ENCODE data around the gene GRIA3.

DNA sequence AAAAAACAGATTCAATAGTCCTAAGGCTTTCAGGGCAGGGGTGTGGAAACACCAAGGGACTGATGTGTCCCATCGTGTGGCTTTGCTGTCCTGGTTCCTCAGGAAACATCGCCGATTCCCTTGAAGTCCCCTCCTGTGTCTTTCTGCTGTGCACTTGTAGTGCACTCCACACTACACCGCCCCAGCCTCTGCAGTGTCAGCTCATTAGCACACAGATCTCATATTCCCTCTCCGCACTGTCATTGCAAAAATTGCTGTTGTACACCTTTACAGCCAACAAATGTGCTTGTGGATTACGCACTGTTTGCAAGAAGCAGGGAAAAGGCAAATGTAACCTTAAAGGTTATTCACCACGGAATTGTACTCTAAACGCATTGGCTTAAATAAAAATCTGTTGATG lies 5.3 kb downstream of the GRIA3 start:
- TF ChIP-seq, protein P1, sequence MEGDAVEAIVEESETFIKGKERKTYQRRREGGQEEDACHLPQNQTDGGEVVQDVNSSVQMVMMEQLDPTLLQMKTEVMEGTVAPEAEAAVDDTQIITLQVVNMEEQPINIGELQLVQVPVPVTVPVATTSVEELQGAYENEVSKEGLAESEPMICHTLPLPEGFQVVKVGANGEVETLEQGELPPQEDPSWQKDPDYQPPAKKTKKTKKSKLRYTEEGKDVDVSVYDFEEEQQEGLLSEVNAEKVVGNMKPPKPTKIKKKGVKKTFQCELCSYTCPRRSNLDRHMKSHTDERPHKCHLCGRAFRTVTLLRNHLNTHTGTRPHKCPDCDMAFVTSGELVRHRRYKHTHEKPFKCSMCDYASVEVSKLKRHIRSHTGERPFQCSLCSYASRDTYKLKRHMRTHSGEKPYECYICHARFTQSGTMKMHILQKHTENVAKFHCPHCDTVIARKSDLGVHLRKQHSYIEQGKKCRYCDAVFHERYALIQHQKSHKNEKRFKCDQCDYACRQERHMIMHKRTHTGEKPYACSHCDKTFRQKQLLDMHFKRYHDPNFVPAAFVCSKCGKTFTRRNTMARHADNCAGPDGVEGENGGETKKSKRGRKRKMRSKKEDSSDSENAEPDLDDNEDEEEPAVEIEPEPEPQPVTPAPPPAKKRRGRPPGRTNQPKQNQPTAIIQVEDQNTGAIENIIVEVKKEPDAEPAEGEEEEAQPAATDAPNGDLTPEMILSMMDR (IDR thresholded peaks at IDR 0.05): no peak
- no peak for TF ChIP-seq POLR2A (IDR thresholded peaks at IDR 0.05)
- TF ChIP-seq EP300 (IDR thresholded peaks at IDR 0.05): no peak
